ENCODE data around the gene PAX7.

The PAX7 gene

DNA sequence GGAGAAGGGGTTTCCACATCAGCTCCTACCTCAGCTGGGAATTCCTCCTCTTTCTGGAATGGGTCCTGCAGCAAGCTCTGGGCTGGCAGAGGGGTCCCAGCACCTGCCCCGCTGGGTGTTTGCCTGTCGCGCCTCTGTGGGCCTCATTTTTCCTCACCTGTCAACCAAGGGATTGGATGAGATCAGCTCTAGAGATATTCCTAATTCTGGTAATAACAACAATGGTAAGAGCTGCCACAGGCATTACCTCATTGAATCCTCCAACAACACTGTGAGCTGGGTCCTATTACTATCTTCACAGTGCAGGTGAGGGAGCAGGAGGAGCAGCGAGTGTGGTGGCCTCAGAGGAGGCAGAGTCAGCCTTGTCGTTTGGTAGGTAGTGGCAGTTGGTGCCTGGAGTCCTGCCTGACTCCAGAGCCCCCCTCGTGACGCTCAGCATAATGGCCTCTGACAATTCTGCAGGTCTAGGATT is 23.3 kb upstream of the PAX7 start:
- no peak for DNase-seq (ENCODE audit: low read depth, low spot score)
- no peaks in the 10 kb centered on the region for H3K36me3 ChIP-seq (ENCODE audit: insufficient read depth, insufficient read length, low read length)
- H3K27me3 ChIP-seq (ENCODE audit: insufficient read depth, insufficient read length) = peaks cover 18% of the 10 kb centered on the region
- no peak for TF ChIP-seq SUZ12 (IDR thresholded peaks at IDR 0.05; ENCODE audit: extremely low read depth, insufficient read depth, insufficient read length)
- TF ChIP-seq YY1 (IDR thresholded peaks at IDR 0.05; ENCODE audit: insufficient read depth, insufficient read length) = no peak
- TF ChIP-seq ZNF274 (IDR thresholded peaks at IDR 0.05; ENCODE audit: low read depth, low read length) = no peak
- no peak overlapping the region for H3K9ac ChIP-seq (ENCODE audit: insufficient read length, low read depth)
- no peaks in the 10 kb centered on the region for H3K4me1 ChIP-seq (ENCODE audit: insufficient read depth, insufficient read length)
- H3K4me3 ChIP-seq (ENCODE audit: insufficient read length, low read depth) = no peak overlapping the region
- no peaks in the 10 kb centered on the region for H3K9me3 ChIP-seq (ENCODE audit: insufficient read depth, low read length)

DNA sequence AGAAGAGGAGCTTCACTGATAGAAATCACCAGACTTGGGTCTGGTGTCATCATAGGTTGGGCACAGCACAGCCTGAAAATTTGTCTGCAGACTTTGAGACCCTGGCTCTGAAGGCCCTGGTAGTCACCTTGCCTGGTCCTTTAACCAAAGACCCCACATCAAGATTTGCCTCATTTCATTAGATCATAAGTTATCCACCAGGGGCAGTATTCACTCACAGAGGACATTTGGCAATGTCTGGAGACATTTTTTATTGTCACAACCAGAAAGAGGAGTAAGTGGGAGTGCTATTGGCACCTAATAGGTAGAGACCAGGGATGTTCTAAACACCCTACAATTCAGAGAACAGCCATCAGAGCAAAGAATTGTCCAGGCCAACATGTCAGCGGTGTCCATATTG is 22.1 kb upstream of the PAX7 start:
- H3K9ac ChIP-seq (ENCODE audit: insufficient read length, low read depth) = no peak overlapping the region
- no peak for DNase-seq (ENCODE audit: low read depth, low spot score)
- no peaks in the 10 kb centered on the region for H3K4me1 ChIP-seq (ENCODE audit: insufficient read depth, insufficient read length)
- no peak for TF ChIP-seq ZNF274 (IDR thresholded peaks at IDR 0.05; ENCODE audit: low read depth, low read length)
- no peak for TF ChIP-seq SUZ12 (IDR thresholded peaks at IDR 0.05; ENCODE audit: extremely low read depth, insufficient read depth, insufficient read length)
- no peak for TF ChIP-seq YY1 (IDR thresholded peaks at IDR 0.05; ENCODE audit: insufficient read depth, insufficient read length)
- H3K9me3 ChIP-seq (ENCODE audit: insufficient read depth, low read length) = no peaks in the 10 kb centered on the region
- no peaks in the 10 kb centered on the region for H3K36me3 ChIP-seq (ENCODE audit: insufficient read depth, insufficient read length, low read length)
- no peak overlapping the region for H3K4me3 ChIP-seq (ENCODE audit: insufficient read length, low read depth)
- H3K27me3 ChIP-seq (ENCODE audit: insufficient read depth, insufficient read length) = peaks cover 11% of the 10 kb centered on the region

DNA sequence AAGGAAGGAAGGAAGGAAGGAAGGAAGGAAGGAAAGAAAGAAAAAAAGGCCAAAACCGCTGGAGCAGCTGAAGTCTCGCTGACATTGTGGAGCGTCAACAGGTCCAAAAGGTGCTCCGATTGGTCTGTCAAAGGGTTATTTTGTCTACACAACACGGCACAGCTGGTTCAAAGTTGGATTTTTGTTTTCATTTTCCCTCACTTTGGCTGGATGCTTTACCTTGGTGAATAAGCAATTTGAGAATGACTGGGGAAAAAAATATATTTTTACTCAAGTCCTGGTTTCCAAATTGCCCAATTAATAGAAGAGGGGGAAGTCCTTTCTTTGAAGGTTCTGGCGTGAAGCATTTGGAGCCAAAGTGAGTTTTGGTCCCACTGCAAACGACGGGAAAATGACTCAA is 19.3 kb upstream of the PAX7 start:
- Histone ChIP-seq H3K4me3 (ENCODE audit: insufficient read length, low read depth) (no peak overlapping the region), H3K4me1 (ENCODE audit: insufficient read depth, insufficient read length) (no peaks in the 10 kb centered on the region), H3K9me3 (ENCODE audit: insufficient read depth, low read length) (no peaks in the 10 kb centered on the region), H3K27me3 (ENCODE audit: insufficient read depth, insufficient read length) (peaks cover 11% of the 10 kb centered on the region), H3K36me3 (ENCODE audit: insufficient read depth, insufficient read length, low read length) (no peaks in the 10 kb centered on the region), H3K9ac (ENCODE audit: insufficient read length, low read depth) (no peak overlapping the region)
- no peak for DNase-seq (ENCODE audit: low read depth, low spot score)
- TF ChIP-seq SUZ12 (IDR thresholded peaks at IDR 0.05; ENCODE audit: extremely low read depth, insufficient read depth, insufficient read length) = no peak
- TF ChIP-seq YY1 (IDR thresholded peaks at IDR 0.05; ENCODE audit: insufficient read depth, insufficient read length) = no peak
- no peak for TF ChIP-seq ZNF274 (IDR thresholded peaks at IDR 0.05; ENCODE audit: low read depth, low read length)

DNA sequence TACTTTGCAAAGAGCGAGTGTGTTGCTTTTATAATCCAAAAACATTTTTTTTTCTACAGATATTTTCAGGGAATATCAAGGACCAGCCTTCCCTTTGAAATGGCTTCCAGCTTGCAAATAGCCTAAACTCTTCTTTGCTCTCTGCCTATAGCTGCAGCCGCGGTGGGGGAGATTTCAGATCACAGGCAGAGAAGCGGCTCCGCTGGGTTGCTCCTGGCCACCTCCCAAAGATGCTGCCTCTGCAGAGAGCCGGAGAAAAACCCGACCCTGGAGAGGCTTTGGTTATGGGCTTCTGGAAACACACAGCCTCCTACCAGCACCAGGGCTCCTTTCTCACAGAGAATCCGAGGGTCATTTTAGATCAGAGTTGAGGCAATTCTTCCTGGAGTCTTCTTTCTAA is 18.6 kb upstream of the PAX7 start:
- Histone ChIP-seq H3K27me3 (ENCODE audit: insufficient read depth, insufficient read length) (peaks cover 11% of the 10 kb centered on the region), H3K36me3 (ENCODE audit: insufficient read depth, insufficient read length, low read length) (no peaks in the 10 kb centered on the region), H3K4me3 (ENCODE audit: insufficient read length, low read depth) (no peak overlapping the region), H3K9me3 (ENCODE audit: insufficient read depth, low read length) (no peaks in the 10 kb centered on the region), H3K4me1 (ENCODE audit: insufficient read depth, insufficient read length) (no peaks in the 10 kb centered on the region), H3K9ac (ENCODE audit: insufficient read length, low read depth) (no peak overlapping the region)
- DNase-seq (ENCODE audit: low read depth, low spot score) = no peak
- TF ChIP-seq YY1 (IDR thresholded peaks at IDR 0.05; ENCODE audit: insufficient read depth, insufficient read length) = no peak
- no peak for TF ChIP-seq SUZ12 (IDR thresholded peaks at IDR 0.05; ENCODE audit: extremely low read depth, insufficient read depth, insufficient read length)
- TF ChIP-seq ZNF274 (IDR thresholded peaks at IDR 0.05; ENCODE audit: low read depth, low read length) = no peak

DNA sequence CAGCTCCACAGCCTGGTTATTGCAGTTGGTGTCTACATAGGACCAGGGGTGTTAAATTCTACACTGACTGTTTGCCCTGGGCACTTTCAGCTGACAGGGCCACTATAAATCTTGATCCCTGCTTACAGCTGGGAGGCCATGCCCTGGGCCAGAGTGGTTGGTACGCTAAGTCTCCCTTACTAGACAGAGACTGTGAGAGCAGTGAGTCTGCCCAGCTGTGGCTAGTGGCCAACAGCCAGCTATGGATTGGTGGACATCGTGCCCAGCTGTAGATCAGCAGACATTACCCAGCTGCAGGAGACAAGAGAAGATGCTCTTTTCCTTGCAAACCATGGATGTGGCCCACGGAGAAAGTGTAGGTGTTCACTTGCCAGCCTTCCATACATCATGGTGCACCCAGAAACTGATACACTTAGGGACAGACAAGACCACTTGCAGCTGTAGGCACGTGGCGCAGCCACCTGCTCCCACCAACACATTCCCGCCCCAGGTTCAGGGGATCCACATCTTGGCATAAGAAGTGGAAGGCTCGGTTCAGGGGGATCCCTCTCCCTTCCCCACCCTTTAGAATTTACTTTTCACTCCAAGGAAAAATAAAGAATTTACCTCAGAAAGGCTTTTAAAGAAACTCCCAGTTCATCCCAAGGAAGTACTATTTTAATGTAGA is 16.4 kb upstream of the PAX7 start:
- TF ChIP-seq ZNF274 (IDR thresholded peaks at IDR 0.05; ENCODE audit: low read depth, low read length) (no peak), SUZ12 (IDR thresholded peaks at IDR 0.05; ENCODE audit: extremely low read depth, insufficient read depth, insufficient read length) (no peak), YY1 (IDR thresholded peaks at IDR 0.05; ENCODE audit: insufficient read depth, insufficient read length) (no peak)
- Histone ChIP-seq H3K4me3 (ENCODE audit: insufficient read length, low read depth) (no peak overlapping the region), H3K9ac (ENCODE audit: insufficient read length, low read depth) (no peak overlapping the region), H3K9me3 (ENCODE audit: insufficient read depth, low read length) (no peaks in the 10 kb centered on the region), H3K36me3 (ENCODE audit: insufficient read depth, insufficient read length, low read length) (no peaks in the 10 kb centered on the region), H3K27me3 (ENCODE audit: insufficient read depth, insufficient read length) (peaks cover 11% of the 10 kb centered on the region), H3K4me1 (ENCODE audit: insufficient read depth, insufficient read length) (no peaks in the 10 kb centered on the region)
- no peak for DNase-seq (ENCODE audit: low read depth, low spot score)

DNA sequence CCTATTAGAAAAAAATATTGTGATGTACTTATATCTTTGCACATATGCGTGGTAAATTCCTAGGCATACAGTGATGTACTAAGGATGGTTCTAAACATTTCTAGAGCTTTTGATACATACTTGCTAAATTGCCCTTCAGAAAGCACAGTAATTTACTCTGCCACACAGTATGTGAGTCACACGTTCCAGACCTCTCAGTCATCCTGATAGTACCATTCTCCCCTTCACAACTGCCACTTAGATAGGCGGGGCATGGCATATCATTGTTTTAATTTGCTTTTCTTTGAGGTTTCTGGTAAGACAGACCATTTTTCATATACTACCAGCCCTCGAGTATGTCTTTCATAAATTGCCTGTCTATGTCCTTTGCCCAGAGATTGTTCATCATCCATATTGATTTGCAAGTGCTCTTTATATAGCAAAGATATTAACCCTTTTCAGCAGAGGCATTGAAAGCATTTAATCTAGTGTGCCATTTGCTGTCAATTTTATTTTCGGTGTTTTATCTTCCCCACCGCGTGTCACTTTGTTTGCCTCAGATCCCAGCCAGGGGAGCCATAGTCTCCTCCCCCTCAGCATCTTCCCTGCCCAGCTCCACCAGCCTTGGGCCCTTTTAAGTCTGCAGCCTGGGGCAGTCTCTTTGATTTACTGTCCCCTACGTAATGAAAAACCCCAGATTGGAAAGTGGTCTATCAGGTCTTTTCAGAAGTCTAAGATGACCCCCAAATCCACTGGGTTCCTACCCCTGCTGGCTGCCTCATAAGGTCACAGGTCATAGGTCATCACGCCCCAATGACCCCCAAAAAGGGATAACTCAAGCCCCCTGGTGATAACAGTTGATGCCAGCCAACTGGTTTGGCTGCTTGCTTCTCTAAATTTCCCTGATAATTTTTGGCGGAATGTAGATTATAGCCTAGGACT is 11.8 kb upstream of the PAX7 start:
- DNase-seq (ENCODE audit: low read depth, low spot score) = no peak
- Histone ChIP-seq H3K9ac (ENCODE audit: insufficient read length, low read depth) (no peak overlapping the region), H3K36me3 (ENCODE audit: insufficient read depth, insufficient read length, low read length) (no peaks in the 10 kb centered on the region), H3K4me3 (ENCODE audit: insufficient read length, low read depth) (no peak overlapping the region), H3K9me3 (ENCODE audit: insufficient read depth, low read length) (no peaks in the 10 kb centered on the region), H3K27me3 (ENCODE audit: insufficient read depth, insufficient read length) (peaks cover 12% of the 10 kb centered on the region), H3K4me1 (ENCODE audit: insufficient read depth, insufficient read length) (no peaks in the 10 kb centered on the region)
- no peak for TF ChIP-seq ZNF274 (IDR thresholded peaks at IDR 0.05; ENCODE audit: low read depth, low read length)
- no peak for TF ChIP-seq SUZ12 (IDR thresholded peaks at IDR 0.05; ENCODE audit: extremely low read depth, insufficient read depth, insufficient read length)
- no peak for TF ChIP-seq YY1 (IDR thresholded peaks at IDR 0.05; ENCODE audit: insufficient read depth, insufficient read length)

DNA sequence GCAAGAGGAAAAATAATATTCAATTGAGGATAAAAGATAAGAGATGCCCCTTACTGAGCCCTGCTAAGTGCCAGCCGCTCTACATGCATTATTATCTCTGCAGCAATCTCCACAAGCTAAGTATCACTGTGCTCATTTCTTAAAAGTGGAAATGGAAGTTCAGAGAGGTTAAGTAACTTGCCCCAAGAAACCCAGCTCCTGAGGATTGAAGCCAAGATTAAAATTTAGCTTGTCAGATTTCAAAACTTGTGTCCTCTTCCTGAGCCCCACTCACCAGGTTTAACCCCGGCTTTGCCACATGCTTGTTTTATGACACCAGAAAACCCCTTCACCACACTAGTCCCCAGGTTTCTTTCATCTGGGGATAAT is 11.2 kb upstream of the PAX7 start:
- Histone ChIP-seq H3K4me1 (ENCODE audit: insufficient read depth, insufficient read length) (no peaks in the 10 kb centered on the region), H3K36me3 (ENCODE audit: insufficient read depth, insufficient read length, low read length) (no peaks in the 10 kb centered on the region), H3K9ac (ENCODE audit: insufficient read length, low read depth) (no peak overlapping the region), H3K4me3 (ENCODE audit: insufficient read length, low read depth) (no peak overlapping the region), H3K9me3 (ENCODE audit: insufficient read depth, low read length) (no peaks in the 10 kb centered on the region), H3K27me3 (ENCODE audit: insufficient read depth, insufficient read length) (peaks cover 12% of the 10 kb centered on the region)
- no peak for DNase-seq (ENCODE audit: low read depth, low spot score)
- TF ChIP-seq ZNF274 (IDR thresholded peaks at IDR 0.05; ENCODE audit: low read depth, low read length) = no peak
- TF ChIP-seq YY1 (IDR thresholded peaks at IDR 0.05; ENCODE audit: insufficient read depth, insufficient read length) = no peak
